Naive B cell (primary cell): ENCODE measurements around the gene TMEM107. TPM values are rescaled to one million over a fixed set of nuclear protein-coding genes. Genes with fewer than 3 reads are reported as not detected.
A peak's percentile ranks its signal among the peaks of the same experiment; 100 is the strongest.
"Not testable (repeated sequence)": the region's sequence is repeated elsewhere in the genome, so short reads cannot be mapped to it uniquely, and the experiment has no call there.

Experiments used
- ATAC-seq, 2 donors: fragments of 150-1000 bp; cut with Tn5 transposase; 2 replicates each; pipeline ENCODE4 v1.10.0; 2021; ENCODE audit warnings: low read depth in 2 of 2, mild to moderate bottlenecking in 2 of 2, moderate library complexity in 2 of 2
- DNase-seq: peaks from one replicate; pipeline ENCODE4 v3.0.0; 2022
- H3K27ac Mint-ChIP-seq, 6 donors: one replicate each; pipeline ENCODE4 v1.8.0; 2020 to 2022; ENCODE audit warnings: mild to moderate bottlenecking in 6 of 6, mixed read lengths in 6 of 6, moderate library complexity in 5 of 6, inconsistent platforms in 2 of 6
- H3K27me3 Mint-ChIP-seq, 3 donors: one replicate each; pipeline ENCODE4 v1.8.0; 2021 to 2022; ENCODE audit warnings: mixed read lengths in 3 of 3, mild to moderate bottlenecking in 1 of 3
- H3K36me3 Mint-ChIP-seq, 2 donors: one replicate each; pipeline ENCODE4 v1.8.0; 2020 to 2022; ENCODE audit warnings: mixed read lengths in 2 of 2, inconsistent platforms in 1 of 2, mild to moderate bottlenecking in 1 of 2
- H3K4me1 Mint-ChIP-seq, 3 donors: one replicate each; pipeline ENCODE4 v1.8.0; 2020 to 2022; ENCODE audit warnings: mixed read lengths in 3 of 3, inconsistent platforms in 1 of 3, mild to moderate bottlenecking in 1 of 3, moderate library complexity in 1 of 3
- H3K4me3 Mint-ChIP-seq, 8 donors: one replicate each; pipeline ENCODE4 v1.8.0; 2020 to 2022; ENCODE audit warnings: mild to moderate bottlenecking in 8 of 8, mixed read lengths in 8 of 8, moderate library complexity in 8 of 8, inconsistent platforms in 2 of 8
- H3K9me3 Mint-ChIP-seq, 7 donors: one replicate each; pipeline ENCODE4 v1.8.0; 2020 to 2022; ENCODE audit warnings: mixed read lengths in 7 of 7, mild to moderate bottlenecking in 5 of 7, inconsistent platforms in 2 of 7, moderate library complexity in 1 of 7
- polyA plus RNA-seq, 6 donors: library from polyadenylated mRNA; unstranded; fragments of 300-500 nt; fragmentation: Illumina TruSeq; gene quantifications; one replicate each; pipeline ENCODE4 v1.2.3, GENCODE V29; 2021; ENCODE audit warnings: low read depth in 6 of 6

Gene TMEM107
- polyA plus RNA-seq, 6 donors from 2014 or later, result 29.9 to 42.3 (median 34.7) TPM

DNA sequence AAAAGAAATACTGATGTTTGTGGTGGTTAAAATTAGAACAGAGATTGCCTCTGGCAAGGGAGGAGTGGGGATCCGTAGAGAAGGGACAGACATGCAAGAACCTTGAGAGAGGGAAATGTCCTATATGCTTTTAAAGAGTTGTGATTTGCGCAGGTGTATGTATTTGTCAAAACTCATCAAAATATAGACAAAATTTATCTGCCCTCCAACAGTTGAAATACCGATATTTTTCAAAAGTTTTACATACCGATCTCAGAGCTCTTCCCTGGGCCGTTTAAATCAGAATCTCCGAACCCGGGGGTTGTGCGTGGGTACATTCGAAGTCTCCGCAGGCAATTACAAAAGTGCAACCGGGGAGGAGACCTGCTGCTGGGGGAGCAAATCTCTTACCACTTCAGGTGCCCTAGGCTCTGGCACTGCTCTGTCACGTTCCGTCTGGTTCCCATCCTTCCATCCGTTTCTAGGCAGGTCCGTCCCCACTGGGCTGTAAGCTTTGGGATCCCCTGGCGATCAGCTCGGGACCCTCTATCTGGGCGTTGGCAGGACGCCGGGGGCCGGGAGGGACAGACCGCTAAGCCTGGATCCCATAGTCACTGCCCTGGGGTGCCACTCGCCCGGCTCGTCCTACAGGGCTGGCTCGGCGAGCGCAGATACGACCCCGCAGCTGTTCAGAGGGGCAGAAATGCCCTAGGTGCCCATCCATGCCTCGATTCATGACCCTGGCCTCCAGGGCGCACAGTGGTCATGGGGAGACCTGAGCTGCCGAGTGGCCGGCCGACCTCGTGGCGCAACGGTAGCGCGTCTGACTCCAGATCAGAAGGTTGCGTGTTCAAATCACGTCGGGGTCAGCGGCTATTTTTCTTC, 9.6 kb upstream of the TMEM107 start:
- DNase-seq (peak; percentile 88), ATAC-seq (peak; percentile 13 to 18)
- Mint-ChIP-seq H3K9me3 (no peaks in the 10 kb centered on the region), H3K27me3 (no peaks in the 10 kb centered on the region), H3K4me1 (peaks cover 17 to 19% (median 19%) of the 10 kb centered on the region in 3 donors), H3K36me3 (no peaks in the 10 kb centered on the region), H3K4me3 (no peak overlapping the region), H3K27ac (no peak overlapping the region)

DNA sequence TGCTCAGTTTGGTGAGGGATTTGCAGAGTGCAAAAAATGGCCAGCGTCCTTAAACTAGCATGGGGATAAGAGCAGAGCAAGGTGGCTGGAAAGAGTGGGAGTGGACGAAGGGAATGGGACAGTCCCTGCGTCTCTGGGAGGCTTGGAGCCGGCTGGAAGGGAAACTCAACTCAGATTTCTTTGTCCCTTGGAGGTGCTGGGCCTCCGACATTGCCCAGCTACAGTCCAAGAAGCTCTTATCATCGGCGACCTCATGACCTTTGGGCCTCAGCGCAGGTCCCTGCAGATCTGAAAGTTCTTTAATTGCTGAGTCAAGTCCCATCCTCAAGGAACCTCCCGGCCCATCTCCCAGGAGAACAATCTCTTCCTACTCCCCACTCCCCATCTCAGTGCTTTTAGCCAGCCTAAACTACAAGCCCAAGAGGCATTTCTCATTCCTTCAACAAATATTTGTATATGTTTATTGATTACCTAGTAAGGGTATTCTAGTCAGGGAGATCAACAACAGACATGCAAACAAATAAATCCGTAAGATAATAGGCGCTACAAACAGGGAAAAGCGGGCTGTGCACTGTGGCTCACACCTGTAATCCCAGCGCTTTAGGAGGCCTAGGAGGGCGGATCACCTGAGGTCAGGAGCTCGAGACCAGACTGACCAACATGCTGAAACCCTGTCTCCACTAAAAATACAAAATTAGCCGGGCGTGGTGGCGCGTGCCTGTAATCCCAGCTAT, 985 bp upstream of the TMEM107 start:
- Mint-ChIP-seq H3K4me3 (peak overlapping the region in 7 of 8 donors; percentile 80 to 97 (median 93)), H3K36me3 (no peaks in the 10 kb centered on the region), H3K4me1 (peaks cover 44 to 50% (median 50%) of the 10 kb centered on the region in 3 donors), H3K9me3 (no peaks in the 10 kb centered on the region), H3K27ac (peak overlapping the region in 4 of 6 donors; percentile 91 to 100 (median 94)), H3K27me3 (no peaks in the 10 kb centered on the region)
- no peak for ATAC-seq
- no peak for DNase-seq

DNA sequence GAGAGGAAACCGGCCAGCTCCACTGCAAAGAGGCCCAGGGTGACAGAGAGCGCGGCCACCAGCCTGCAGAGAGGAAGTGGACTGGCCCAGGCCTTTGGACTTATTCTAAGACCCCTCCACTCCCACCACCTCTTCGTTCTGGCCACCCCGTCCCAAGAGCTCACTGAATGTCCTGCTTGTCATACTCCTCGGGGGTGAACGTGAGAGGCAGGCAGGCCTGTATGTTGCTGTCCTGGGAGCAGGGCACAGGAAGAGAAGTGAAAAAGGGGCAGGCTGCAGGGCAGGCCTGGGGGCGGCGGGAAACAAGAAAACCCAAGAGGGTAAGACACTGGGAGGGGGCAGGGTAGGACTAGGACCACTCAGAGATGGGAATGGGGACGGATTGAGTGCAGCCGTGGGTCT, 384 bp downstream of the TMEM107 start:
- peak overlapping the region; percentile 91 to 100 (median 96) for H3K27ac Mint-ChIP-seq
- peaks cover 38 to 52% (median 49%) of the 10 kb centered on the region in 3 donors for H3K4me1 Mint-ChIP-seq
- peak overlapping the region; percentile 80 to 97 (median 94) for H3K4me3 Mint-ChIP-seq
- no peak for DNase-seq
- H3K27me3 Mint-ChIP-seq, result no peaks in the 10 kb centered on the region
- no peak for ATAC-seq
- no peaks in the 10 kb centered on the region for H3K9me3 Mint-ChIP-seq
- no peaks in the 10 kb centered on the region for H3K36me3 Mint-ChIP-seq

DNA sequence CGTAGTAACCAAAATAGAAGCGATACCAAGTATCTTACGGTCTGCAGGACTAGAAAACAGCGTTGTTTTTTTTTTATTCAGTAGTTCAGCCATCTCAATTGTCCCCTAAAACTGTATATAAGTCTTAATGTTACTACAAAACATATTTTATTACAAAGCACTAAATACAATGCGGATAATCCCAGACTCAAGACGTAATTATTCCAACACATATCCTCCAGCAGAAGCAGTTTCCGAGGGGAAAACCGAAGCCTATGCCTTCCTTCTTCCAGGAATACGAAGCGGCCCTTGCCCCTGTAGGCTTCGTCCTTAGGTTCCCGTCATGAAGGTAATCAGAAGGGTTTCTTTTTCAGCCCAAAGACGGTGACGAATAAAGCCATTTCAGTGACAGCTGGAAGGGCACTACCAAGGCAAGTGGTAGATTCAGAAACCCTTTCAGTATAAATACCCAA, 2.3 kb downstream of the TMEM107 start:
- H3K4me3 Mint-ChIP-seq, result peak overlapping the region; percentile 80 to 97 (median 91)
- H3K9me3 Mint-ChIP-seq, result no peaks in the 10 kb centered on the region
- DNase-seq, result peak; percentile 8
- H3K36me3 Mint-ChIP-seq, result no peaks in the 10 kb centered on the region
- H3K27ac Mint-ChIP-seq, result peak overlapping the region; percentile 100
- ATAC-seq, result no peak
- no peaks in the 10 kb centered on the region for H3K27me3 Mint-ChIP-seq
- H3K4me1 Mint-ChIP-seq, result peaks cover 37 to 52% (median 49%) of the 10 kb centered on the region in 3 donors

DNA sequence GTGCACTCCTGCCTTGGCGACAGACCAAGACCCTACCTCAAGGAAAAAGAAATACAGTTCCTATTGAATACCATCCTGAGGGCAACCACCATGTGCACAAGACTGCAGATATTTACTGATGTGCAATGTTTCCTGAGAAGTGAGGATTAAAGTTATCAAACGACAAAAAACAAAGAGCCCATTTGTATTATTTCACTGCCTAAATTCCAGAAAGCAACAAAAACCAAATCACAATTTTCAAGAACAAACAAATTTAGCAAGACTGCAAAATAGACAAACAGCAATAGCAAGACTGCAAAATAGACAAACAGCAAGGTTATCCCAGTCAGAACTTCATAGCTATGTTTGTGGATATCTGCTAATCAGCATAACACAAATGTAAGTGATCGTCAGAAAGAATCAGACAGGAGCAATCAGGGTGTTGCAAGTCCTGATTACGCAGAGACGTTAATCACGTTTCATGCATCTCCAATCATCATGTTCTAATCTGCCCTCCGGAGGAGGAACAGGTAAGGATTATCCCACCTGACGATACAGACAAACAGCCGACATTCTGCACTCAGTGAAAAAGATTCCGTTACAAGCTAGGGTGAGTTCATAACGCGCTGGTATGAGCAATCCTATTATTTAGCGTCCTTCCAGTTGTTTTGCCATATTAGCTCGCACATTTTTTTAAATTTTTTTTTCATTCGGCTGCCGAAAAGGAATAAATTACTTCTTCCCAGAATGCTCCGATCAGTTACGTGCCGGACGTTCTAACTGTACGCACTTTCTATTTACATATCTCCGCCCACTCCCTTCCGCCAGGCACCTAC, 2.9 kb downstream of the TMEM107 start:
- Mint-ChIP-seq H3K27me3 (no peaks in the 10 kb centered on the region), H3K9me3 (no peaks in the 10 kb centered on the region), H3K4me1 (peaks cover 37 to 52% (median 49%) of the 10 kb centered on the region in 3 donors), H3K27ac (peak overlapping the region; percentile 100), H3K4me3 (peak overlapping the region; percentile 80 to 97 (median 91)), H3K36me3 (no peaks in the 10 kb centered on the region)
- peak; percentile 78 to 81 for ATAC-seq
- DNase-seq, result peak; percentile 91

DNA sequence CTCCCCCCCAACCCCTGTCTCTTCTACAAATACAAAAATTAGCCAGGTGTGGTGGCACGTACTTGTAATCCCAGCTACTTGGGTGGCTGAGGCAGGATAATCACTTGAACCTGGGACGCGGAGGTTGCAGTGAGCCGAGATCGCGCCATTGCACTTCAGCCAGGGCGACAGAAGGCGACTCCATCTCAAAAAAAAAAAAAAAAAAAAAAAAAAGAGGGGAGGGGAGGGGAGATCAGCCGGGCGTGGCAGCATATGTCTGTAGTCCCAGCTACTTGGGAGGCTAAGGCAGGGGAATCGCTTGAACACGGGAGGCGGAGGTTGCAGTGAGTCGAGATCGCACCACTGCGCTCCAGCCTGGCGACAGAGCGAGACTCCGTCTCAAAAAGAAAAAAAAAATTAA, 6.0 kb downstream of the TMEM107 start:
- H3K4me3 Mint-ChIP-seq, H3K36me3 Mint-ChIP-seq, H3K9me3 Mint-ChIP-seq, DNase-seq, ATAC-seq, H3K27me3 Mint-ChIP-seq: not testable (repeated sequence)
- Mint-ChIP-seq H3K27ac (peak overlapping the region in 1 of 6 donors; percentile 33), H3K4me1 (peaks cover 22 to 31% (median 28%) of the 10 kb centered on the region in 3 donors)

DNA sequence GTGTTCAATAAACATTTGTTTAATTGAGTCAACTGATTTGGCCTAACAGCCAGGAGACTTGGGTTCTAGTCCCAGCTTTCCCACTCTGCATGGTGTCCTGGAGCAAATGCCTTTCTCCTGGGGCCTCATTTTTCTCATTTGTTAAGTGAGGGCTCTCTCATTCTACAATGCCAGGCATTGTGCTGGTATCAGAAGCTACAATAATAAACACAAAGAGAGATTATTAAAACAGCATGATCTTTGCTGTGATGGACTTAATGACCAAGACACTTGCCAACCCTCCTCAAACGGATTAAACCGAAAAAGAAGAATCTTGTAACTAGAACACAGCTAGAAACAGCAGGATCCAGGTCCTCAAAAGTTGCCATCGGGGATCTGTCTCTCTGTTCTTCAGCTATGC, 8.7 kb downstream of the TMEM107 start:
- Mint-ChIP-seq H3K27ac (no peak overlapping the region), H3K36me3 (no peaks in the 10 kb centered on the region)

DNA sequence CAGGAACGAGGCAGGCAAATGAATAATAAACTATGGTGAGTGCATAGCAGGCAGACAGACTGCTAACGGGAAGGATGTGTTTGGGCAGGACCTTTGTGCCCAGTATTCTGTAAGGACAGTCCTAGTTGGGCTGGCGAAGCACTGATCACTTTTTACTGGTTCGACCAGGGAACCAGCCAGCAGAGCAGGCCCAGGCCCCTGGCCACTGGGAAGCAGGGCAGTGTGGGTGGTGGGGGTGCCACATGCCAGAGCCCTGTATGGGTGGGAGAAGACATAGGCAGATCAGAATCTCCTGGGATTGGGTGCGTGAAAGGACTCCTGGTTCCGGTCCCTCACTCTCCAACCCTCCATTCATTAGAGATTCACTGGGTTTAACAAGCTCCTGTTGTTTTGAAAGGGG, 9.4 kb downstream of the TMEM107 start:
- H3K27me3 Mint-ChIP-seq, result no peaks in the 10 kb centered on the region
- no peaks in the 10 kb centered on the region for H3K36me3 Mint-ChIP-seq
- no peak for DNase-seq
- no peaks in the 10 kb centered on the region for H3K9me3 Mint-ChIP-seq
- H3K4me1 Mint-ChIP-seq, result peaks cover 16 to 24% (median 22%) of the 10 kb centered on the region in 3 donors
- ATAC-seq, result no peak
- H3K4me3 Mint-ChIP-seq, result no peak overlapping the region
- H3K27ac Mint-ChIP-seq, result peak overlapping the region in 1 of 6 donors; percentile 6

More for the DNA sequence above, 8.7 kb downstream of the TMEM107 start:
- ATAC-seq (no peak), DNase-seq (no peak)
- Mint-ChIP-seq H3K9me3 (no peaks in the 10 kb centered on the region), H3K27me3 (no peaks in the 10 kb centered on the region), H3K4me1 (peaks cover 13 to 26% (median 24%) of the 10 kb centered on the region in 3 donors), H3K4me3 (no peak overlapping the region)

DNA sequence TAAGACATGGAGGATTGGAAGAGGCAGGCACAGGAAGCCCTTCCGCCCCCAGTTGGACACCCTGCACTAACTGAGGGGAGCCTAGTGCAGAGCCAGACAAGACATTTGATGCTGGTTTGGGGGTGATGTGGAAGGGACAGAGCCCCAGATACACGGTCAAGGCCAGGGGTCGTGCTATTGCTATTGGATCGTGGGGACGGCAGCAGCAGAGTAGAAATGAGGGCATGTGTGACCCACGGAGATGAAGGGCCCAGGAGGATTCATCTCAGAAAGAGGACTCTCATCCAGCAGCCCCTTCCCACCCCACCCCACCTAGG, 11.4 kb downstream of the TMEM107 start:
- peaks cover 34 to 42% (median 42%) of the 10 kb centered on the region in 3 donors for H3K4me1 Mint-ChIP-seq
- no peak overlapping the region for H3K27ac Mint-ChIP-seq
- ATAC-seq (no peak), DNase-seq (no peak)
- H3K4me3 Mint-ChIP-seq, result peak overlapping the region in 5 of 8 donors; percentile 30 to 92 (median 83)
- H3K36me3 Mint-ChIP-seq, result no peaks in the 10 kb centered on the region
- H3K9me3 Mint-ChIP-seq, result no peaks in the 10 kb centered on the region
- H3K27me3 Mint-ChIP-seq, result no peaks in the 10 kb centered on the region

DNA sequence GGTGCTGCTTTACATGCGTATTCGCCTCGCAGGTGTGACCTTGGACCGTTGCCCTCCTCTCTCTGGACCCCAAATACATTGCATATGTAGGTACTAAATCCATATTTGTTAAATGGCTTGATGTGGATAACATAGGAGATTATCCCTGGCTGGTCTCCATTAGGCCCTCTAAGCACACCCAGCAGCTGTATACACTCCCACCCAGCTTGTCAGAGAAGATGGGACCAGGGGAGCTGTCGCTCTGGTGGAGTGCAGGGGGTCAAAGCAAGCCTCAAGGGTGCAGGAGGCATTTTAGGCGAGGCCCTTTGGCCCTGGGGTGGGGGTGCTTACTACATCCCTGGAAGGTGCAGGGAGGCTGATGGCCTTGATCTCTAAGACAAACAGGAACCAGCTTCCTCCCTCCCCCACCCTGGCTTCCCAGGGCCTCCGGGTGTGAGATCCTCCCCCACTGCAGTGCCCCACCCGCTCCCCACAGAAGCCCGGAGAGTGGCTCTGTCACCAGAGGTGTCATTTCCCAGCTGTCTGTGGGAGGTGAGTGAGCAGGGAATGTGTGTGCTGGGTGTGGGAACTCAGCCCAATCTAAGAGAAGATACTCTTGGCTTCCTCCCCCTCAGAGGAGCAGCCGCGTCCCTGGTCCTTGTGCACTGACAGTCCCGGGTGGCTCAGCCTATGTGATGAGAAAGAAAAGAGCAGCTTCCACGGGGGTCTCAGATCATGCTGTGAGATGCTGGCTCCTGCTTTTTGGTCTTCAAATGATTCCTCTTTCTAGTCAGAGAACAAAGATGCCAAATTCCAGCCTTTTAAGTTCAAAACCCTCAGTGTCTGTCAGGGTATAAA, 12.0 kb downstream of the TMEM107 start:
- Mint-ChIP-seq H3K36me3 (no peaks in the 10 kb centered on the region), H3K27ac (peak overlapping the region in 4 of 6 donors; percentile 14 to 100 (median 97))

DNA sequence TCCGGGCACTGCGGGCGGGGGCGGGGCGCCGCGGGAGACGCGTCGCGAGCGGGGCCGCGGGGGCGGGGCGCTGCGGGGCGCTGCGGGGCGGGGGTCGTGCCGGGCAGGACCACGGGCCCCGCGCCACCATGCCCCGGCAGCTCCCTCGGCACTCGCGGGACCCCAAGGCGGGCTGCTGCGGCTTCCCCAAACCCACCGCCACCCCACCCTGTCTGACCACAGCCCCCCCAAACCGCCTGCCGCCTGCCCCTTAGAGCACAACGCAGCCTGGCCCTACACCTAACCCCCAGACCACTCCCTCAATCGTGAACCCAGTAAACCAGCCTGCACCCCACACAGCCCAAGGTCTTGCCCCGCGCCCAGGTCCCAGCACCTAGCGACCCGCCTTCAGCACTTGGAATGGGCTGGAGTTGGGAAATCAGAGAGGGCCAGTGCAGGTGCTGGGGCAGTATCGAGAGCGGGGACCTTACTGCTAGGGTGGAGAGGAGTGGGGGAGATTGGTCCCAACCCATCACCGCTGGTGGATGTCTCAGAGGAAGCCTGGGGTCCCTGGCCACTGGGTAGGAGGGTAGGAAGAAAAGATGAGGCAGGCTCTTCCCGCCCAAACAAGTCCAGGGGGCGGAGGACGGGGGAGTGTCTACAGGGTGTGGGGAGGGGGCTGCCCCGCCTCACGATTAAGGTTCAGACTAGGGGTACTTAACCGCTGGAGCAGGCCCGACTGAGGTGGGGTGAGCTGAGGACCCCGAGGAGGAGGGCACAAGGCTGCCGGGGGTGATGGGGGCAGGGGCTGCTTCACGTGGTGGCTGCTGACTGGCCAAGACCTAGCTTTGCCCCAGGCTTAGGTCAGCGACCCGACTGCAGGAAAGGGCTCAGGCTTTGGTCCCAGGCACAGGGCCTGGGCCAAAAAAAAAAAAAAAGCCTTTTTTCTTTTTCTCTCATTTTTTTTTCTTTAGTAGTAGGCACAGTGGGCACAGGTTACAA, 12.9 kb downstream of the TMEM107 start:
- no peaks in the 10 kb centered on the region for H3K9me3 Mint-ChIP-seq
- H3K27ac Mint-ChIP-seq, result peak overlapping the region in 5 of 6 donors; percentile 80 to 100 (median 98)
- peak; percentile 11 to 22 for ATAC-seq
- H3K27me3 Mint-ChIP-seq, result no peaks in the 10 kb centered on the region
- DNase-seq, result no peak
- peaks cover 46 to 56% (median 53%) of the 10 kb centered on the region in 3 donors for H3K4me1 Mint-ChIP-seq
- H3K4me3 Mint-ChIP-seq, result peak overlapping the region; percentile 83 to 97 (median 92)
- peaks cover 0 to 5% of the 10 kb centered on the region in 2 donors for H3K36me3 Mint-ChIP-seq

More for the DNA sequence above, 12.0 kb downstream of the TMEM107 start:
- H3K4me3 Mint-ChIP-seq, result peak overlapping the region; percentile 83 to 93 (median 92)
- H3K9me3 Mint-ChIP-seq, result no peaks in the 10 kb centered on the region
- peaks cover 40 to 48% (median 46%) of the 10 kb centered on the region in 3 donors for H3K4me1 Mint-ChIP-seq
- ATAC-seq (peak; percentile 12 to 19), DNase-seq (peak; percentile 16)
- no peaks in the 10 kb centered on the region for H3K27me3 Mint-ChIP-seq
